Measurements from ENCODE around the gene DSTYK.
"Not testable (repeated sequence)": the region's sequence is repeated elsewhere in the genome, so short reads cannot be mapped to it uniquely, and the experiment has no call there.

Gene DSTYK

GRCh38 chr1:205241366-205242030 is 30.0 kb upstream of the DSTYK start:
- no peak for DNase-seq

GRCh38 chr1:205240569-205240968 is 29.1 kb upstream of the DSTYK start:
- no peak for DNase-seq

GRCh38 chr1:205240118-205240517 is 28.6 kb upstream of the DSTYK start:
- DNase-seq: no peak

GRCh38 chr1:205239078-205239477 is 27.6 kb upstream of the DSTYK start:
- no peak for DNase-seq

- no peak for DNase-seq
These were observed 26.3 kb upstream of the DSTYK start for GRCh38 chr1:205237526-205238484.

GRCh38 chr1:205236951-205237475 is 25.5 kb upstream of the DSTYK start:
- no peak for DNase-seq

GRCh38 chr1:205236526-205236925 is 25.0 kb upstream of the DSTYK start:
- DNase-seq: no peak

GRCh38 chr1:205235951-205236350 is 24.4 kb upstream of the DSTYK start:
- no peak for DNase-seq

GRCh38 chr1:205233986-205234385 is 22.5 kb upstream of the DSTYK start:
- not testable (repeated sequence) for DNase-seq

- no peak for DNase-seq
These were observed 21.5 kb upstream of the DSTYK start for GRCh38 chr1:205232945-205233397.

GRCh38 chr1:205232127-205232820 is 20.8 kb upstream of the DSTYK start:
- DNase-seq: no peak

- no peak for DNase-seq
These were observed 19.5 kb upstream of the DSTYK start for GRCh38 chr1:205230982-205231381.

GRCh38 chr1:205229916-205230700 is 18.6 kb upstream of the DSTYK start:
- DNase-seq: no peak

GRCh38 chr1:205229399-205229871 is 17.9 kb upstream of the DSTYK start:
- peak; percentile 78 for DNase-seq

- DNase-seq: no peak
These were observed 16.6 kb upstream of the DSTYK start for GRCh38 chr1:205228093-205228521.

- peak; percentile 81 for DNase-seq
These were observed 16.1 kb upstream of the DSTYK start, which contains the start of gene TMCC2 for GRCh38 chr1:205227584-205228013. Gene TMCC2 (plus strand): TSS chr1:205227946. CDS start chr1:205228565, 619 bp downstream.

- no peak for DNase-seq
These were observed 15.5 kb upstream of the DSTYK start for GRCh38 chr1:205226868-205227583.

GRCh38 chr1:205225901-205226765 is 14.6 kb upstream of the DSTYK start:
- DNase-seq: no peak

- no peak for DNase-seq
These were observed 13.2 kb upstream of the DSTYK start for GRCh38 chr1:205224736-205225135.

GRCh38 chr1:205220421-205220820 is 8.9 kb upstream of the DSTYK start:
- no peak for DNase-seq

All from CD4-positive, alpha-beta T cell treated with Interleukin-10 for 1 hour (primary cell).